ENCODE data around the gene EP400.

The EP400 gene

DNA sequence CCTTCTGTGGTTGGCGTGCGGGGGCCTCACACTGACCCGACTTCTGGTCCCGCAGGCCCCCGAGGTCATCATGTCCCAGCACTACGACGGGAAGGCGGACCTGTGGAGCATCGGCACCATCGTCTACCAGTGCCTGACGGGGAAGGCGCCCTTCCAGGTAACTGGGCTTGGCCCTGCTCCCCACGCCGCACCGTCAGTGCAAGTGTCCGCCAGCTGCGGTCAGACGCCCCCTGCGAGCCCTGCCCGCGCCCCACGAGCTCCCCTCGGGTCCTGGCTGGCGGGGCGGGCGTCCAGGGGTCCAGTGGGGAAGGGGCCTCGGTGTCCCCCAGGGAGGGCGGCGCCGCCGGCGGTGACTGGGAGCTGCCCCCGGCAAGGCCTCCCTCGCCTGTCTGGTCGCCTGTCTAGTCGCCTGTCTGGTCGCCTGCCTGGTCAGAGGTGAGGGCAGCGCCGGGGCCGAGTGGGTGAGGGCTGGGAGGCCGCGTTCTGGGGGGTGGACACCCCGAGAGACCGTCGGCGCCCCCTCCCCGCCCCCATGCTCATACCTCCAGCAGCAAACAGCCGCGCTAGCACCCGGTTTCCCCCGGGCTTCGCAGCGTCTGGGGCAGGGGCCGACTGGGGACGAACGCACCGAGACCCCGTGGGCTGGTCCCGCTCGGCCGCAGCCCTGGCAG lies 40.5 kb upstream of the EP400 start:
- peaks cover 11% of the 10 kb centered on the region for H3K4me1 Mint-ChIP-seq (ENCODE audit: low read depth)
- no peak for DNase-seq
- H3K27ac Mint-ChIP-seq: no peak overlapping the region
- H3K36me3 Mint-ChIP-seq (ENCODE audit: low read depth): peaks cover 24% of the 10 kb centered on the region
- no peak overlapping the region for H3K4me3 Mint-ChIP-seq
- no peaks in the 10 kb centered on the region for H3K27me3 Mint-ChIP-seq
- no peaks in the 10 kb centered on the region for H3K9me3 Mint-ChIP-seq

- H3K4me1 Mint-ChIP-seq (ENCODE audit: low read depth): peaks cover 8% of the 10 kb centered on the region
- H3K9me3 Mint-ChIP-seq: no peaks in the 10 kb centered on the region
- no peaks in the 10 kb centered on the region for H3K27me3 Mint-ChIP-seq
- DNase-seq: no peak
- no peak overlapping the region for H3K4me3 Mint-ChIP-seq
- H3K27ac Mint-ChIP-seq: no peak overlapping the region
- H3K36me3 Mint-ChIP-seq (ENCODE audit: low read depth): peaks cover 29% of the 10 kb centered on the region
Measured at GRCh38 chr12:131909752-131910219, 40.0 kb upstream of the EP400 start.

- Mint-ChIP-seq H3K4me3 (no peak overlapping the region), H3K36me3 (ENCODE audit: low read depth) (peaks cover 35% of the 10 kb centered on the region), H3K27ac (no peak overlapping the region), H3K9me3 (no peaks in the 10 kb centered on the region), H3K4me1 (ENCODE audit: low read depth) (peaks cover 3% of the 10 kb centered on the region), H3K27me3 (no peaks in the 10 kb centered on the region)
- DNase-seq: no peak
Measured at GRCh38 chr12:131910302-131911027, 39.3 kb upstream of the EP400 start.

DNA sequence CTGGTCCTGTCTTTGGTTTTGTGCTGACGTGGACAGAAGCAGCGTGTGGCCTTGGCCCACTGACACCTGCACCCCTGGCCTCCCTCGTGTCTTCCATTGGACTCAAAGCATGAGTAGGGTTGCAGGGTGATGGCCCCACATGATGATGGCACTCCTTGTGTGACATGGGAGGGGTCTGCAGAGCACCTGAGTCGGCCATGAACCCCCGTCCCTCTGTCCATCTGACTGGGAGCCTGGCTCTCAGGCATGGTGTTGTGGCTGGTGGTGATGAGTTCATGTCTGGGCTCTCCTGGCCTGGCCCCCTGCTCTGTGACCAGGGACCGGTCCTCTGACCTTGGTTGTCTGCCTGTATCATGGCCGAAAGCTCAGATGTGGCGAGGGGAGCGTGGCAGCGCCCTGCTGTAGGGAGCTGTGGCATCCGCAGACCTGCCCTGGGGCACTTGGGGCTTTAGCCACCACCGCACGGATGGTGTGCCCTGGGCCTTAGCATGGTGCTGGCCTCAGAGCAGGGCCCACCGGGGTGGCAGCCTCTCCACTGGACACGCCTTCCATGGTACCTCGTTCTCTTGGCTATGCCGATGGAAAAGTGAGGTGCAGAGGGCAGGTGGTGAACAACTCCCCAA lies 38.6 kb upstream of the EP400 start:
- peaks cover 36% of the 10 kb centered on the region for H3K36me3 Mint-ChIP-seq (ENCODE audit: low read depth)
- no peaks in the 10 kb centered on the region for H3K4me1 Mint-ChIP-seq (ENCODE audit: low read depth)
- H3K4me3 Mint-ChIP-seq: no peak overlapping the region
- no peak overlapping the region for H3K27ac Mint-ChIP-seq
- no peaks in the 10 kb centered on the region for H3K9me3 Mint-ChIP-seq
- DNase-seq: no peak
- H3K27me3 Mint-ChIP-seq: no peaks in the 10 kb centered on the region

DNA sequence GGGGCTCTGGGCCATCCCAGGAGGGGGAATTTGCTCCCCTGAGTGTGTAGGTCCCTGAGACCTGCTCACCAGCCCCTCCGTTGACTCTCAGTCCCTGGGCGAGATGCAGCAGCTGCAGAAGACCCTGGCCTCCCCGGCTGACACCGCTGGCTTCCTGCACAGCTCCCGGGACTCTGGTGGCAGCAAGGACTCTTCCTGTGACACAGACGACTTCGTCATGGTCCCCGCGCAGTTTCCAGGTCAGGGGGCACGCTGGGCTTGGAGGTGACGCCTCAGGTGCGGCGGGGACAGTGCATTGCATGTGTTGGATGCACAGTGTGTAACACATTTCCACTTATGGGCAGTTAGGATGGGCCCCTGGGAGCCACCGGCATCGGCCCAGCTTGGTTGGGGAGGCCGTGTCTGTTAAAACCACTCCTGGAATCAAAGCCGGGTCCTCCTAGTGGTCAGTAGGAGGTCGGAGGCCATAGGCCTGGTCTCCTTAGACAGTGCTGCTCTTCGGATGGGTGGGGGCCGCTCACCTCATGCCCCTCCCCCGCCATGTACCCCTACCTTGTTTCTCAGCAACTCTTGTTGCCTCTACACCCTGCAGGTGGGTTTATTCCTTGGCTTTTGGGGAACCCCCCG lies 37.8 kb upstream of the EP400 start:
- H3K9me3 Mint-ChIP-seq: no peaks in the 10 kb centered on the region
- H3K36me3 Mint-ChIP-seq (ENCODE audit: low read depth): peaks cover 39% of the 10 kb centered on the region
- no peak overlapping the region for H3K27ac Mint-ChIP-seq
- no peak for DNase-seq
- no peaks in the 10 kb centered on the region for H3K27me3 Mint-ChIP-seq
- no peak overlapping the region for H3K4me3 Mint-ChIP-seq
- H3K4me1 Mint-ChIP-seq (ENCODE audit: low read depth): no peaks in the 10 kb centered on the region

- H3K36me3 Mint-ChIP-seq (ENCODE audit: low read depth): peaks cover 39% of the 10 kb centered on the region
- no peak overlapping the region for H3K27ac Mint-ChIP-seq
- H3K4me3 Mint-ChIP-seq: no peak overlapping the region
- no peaks in the 10 kb centered on the region for H3K4me1 Mint-ChIP-seq (ENCODE audit: low read depth)
- DNase-seq: no peak
- H3K27me3 Mint-ChIP-seq: no peaks in the 10 kb centered on the region
- H3K9me3 Mint-ChIP-seq: no peaks in the 10 kb centered on the region
Measured at GRCh38 chr12:131912518-131913274, 37.0 kb upstream of the EP400 start.

DNA sequence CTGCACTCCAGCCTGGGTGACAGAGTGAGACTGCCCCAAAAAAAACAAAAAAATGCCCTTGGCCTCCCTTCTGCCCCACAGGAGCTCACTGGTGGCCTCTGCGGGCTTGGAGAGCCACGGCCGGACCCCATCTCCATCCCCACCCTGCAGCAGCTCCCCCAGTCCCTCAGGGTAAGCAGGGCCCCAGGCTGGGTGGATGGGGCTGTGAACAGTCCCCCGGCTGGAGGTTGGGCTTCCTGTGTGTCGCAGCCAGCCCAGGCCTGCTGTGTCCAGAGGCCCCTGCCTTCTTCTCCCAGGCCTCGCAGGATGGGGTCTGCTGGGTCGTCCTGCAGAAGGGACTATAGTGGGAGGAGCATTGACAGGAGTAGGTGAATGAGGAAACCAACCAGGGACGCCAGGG lies 36.1 kb upstream of the EP400 start:
- no peak for DNase-seq
- no peaks in the 10 kb centered on the region for H3K4me1 Mint-ChIP-seq (ENCODE audit: low read depth)
- no peaks in the 10 kb centered on the region for H3K9me3 Mint-ChIP-seq
- peaks cover 39% of the 10 kb centered on the region for H3K36me3 Mint-ChIP-seq (ENCODE audit: low read depth)
- H3K27ac Mint-ChIP-seq: no peak overlapping the region
- H3K4me3 Mint-ChIP-seq: no peak overlapping the region
- no peaks in the 10 kb centered on the region for H3K27me3 Mint-ChIP-seq

GRCh38 chr12:131914179-131914702 lies 35.5 kb upstream of the EP400 start:
- Mint-ChIP-seq H3K36me3 (ENCODE audit: low read depth) (peaks cover 35% of the 10 kb centered on the region), H3K27me3 (no peaks in the 10 kb centered on the region), H3K4me3 (no peak overlapping the region), H3K9me3 (no peaks in the 10 kb centered on the region), H3K4me1 (ENCODE audit: low read depth) (no peaks in the 10 kb centered on the region), H3K27ac (no peak overlapping the region)
- no peak for DNase-seq

DNA sequence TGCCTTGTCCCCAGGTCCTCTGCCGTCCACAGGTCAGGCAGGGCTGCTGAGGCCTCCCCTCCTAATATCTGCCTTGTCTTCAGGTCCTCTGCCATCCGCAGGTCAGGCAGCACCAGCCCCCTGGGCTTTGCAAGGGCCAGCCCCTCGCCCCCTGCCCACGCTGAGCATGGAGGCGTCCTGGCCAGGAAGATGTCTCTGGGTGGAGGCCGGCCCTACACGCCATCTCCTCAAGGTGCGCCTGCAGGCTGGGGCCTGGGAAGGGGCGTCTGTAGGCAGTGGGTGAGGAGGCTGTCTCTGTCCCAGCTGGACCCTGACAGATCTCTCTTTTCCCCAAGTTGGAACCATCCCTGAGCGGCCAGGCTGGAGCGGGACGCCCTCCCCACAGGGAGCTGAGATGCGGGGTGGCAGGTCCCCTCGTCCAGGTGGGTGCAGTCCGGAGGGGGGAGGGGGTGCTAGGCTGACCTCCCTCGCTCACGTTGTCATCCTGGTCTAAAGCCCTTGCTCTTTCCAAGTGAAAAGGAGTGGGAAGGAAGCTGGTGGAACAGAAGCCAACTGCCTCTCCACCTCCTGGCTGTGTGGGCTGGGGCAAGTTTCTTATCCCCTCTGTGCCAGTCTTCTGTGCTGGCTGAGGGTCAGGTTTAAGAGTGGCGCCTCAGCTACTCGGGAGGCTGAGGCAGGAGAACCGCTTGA lies 34.6 kb upstream of the EP400 start:
- Mint-ChIP-seq H3K36me3 (ENCODE audit: low read depth) (peaks cover 37% of the 10 kb centered on the region), H3K4me3 (no peak overlapping the region), H3K27me3 (no peaks in the 10 kb centered on the region), H3K4me1 (ENCODE audit: low read depth) (no peaks in the 10 kb centered on the region), H3K9me3 (no peaks in the 10 kb centered on the region), H3K27ac (no peak overlapping the region)
- DNase-seq: no peak

GRCh38 chr12:131915823-131916222 lies 33.9 kb upstream of the EP400 start:
- Mint-ChIP-seq H3K4me3 (no peak overlapping the region), H3K36me3 (ENCODE audit: low read depth) (peaks cover 38% of the 10 kb centered on the region), H3K4me1 (ENCODE audit: low read depth) (no peaks in the 10 kb centered on the region), H3K27me3 (no peaks in the 10 kb centered on the region), H3K9me3 (no peaks in the 10 kb centered on the region), H3K27ac (no peak overlapping the region)
- no peak for DNase-seq

DNA sequence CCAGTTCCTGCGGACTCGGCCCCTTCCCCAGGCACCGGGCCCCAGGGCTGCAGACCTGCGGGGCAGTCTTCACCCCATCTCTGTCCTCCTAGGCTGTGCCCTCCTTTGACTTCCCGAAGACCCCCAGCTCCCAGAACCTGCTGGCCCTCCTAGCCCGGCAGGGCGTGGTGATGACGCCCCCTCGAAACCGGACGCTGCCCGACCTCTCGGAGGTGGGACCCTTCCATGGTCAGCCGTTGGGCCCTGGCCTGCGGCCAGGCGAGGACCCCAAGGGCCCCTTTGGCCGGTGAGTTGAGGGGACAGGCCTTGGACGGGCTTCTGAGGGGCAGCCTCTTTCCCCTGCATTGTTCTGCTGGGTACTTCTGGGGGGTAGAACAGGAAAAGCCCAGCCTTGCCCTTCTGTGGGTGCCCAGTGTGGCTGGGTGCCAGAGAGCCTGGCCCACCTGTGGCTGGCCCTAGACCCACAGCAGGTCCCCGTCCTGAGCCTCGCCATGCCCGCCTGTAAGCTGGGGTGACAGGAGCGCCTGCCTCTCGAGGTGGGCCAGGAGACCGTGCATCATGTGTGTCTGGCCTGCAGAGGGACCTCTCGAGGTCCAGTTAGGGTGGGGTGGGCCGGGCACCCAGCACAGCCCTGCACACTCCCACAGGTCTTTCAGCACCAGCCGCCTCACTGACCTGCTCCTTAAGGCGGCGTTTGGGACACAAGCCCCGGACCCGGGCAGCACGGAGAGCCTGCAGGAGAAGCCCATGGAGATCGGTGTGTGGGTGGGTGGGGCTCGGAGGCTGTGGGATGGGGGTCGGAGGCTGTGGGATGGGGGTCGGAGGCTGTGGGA lies 33.2 kb upstream of the EP400 start:
- Mint-ChIP-seq H3K4me3 (no peak overlapping the region), H3K27ac (no peak overlapping the region), H3K4me1 (ENCODE audit: low read depth) (no peaks in the 10 kb centered on the region), H3K9me3 (no peaks in the 10 kb centered on the region), H3K36me3 (ENCODE audit: low read depth) (peaks cover 35% of the 10 kb centered on the region), H3K27me3 (no peaks in the 10 kb centered on the region)
- DNase-seq: no peak

GRCh38 chr12:131917139-131917710 lies 32.5 kb upstream of the EP400 start:
- H3K36me3 Mint-ChIP-seq (ENCODE audit: low read depth): peaks cover 34% of the 10 kb centered on the region
- no peak for DNase-seq
- no peaks in the 10 kb centered on the region for H3K27me3 Mint-ChIP-seq
- no peaks in the 10 kb centered on the region for H3K9me3 Mint-ChIP-seq
- no peak overlapping the region for H3K4me3 Mint-ChIP-seq
- no peak overlapping the region for H3K27ac Mint-ChIP-seq
- no peaks in the 10 kb centered on the region for H3K4me1 Mint-ChIP-seq (ENCODE audit: low read depth)
